Measurements from ENCODE around the gene SPATS2.

The SPATS2 gene

DNA sequence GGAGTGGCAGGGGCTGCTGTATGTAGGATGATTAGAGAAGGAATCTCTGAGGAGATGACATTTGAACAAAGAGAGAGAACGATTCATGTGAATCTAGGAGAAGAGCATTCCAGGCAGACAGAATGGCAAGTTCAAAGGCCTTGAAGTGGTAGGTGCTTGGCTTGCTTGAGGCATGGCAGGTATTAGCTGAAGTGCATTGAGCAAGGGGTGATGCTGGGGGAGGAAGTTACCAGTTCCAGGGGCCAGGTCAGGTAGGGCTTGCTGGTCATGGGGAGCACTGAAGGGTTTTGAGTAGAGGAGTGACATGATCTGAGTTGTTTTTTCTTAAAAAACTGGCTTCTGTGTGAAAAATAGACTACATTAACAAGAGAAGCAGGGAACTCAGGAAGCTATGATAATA is 71.8 kb downstream of the SPATS2 start (continued):
- TF ChIP-seq, protein P1, sequence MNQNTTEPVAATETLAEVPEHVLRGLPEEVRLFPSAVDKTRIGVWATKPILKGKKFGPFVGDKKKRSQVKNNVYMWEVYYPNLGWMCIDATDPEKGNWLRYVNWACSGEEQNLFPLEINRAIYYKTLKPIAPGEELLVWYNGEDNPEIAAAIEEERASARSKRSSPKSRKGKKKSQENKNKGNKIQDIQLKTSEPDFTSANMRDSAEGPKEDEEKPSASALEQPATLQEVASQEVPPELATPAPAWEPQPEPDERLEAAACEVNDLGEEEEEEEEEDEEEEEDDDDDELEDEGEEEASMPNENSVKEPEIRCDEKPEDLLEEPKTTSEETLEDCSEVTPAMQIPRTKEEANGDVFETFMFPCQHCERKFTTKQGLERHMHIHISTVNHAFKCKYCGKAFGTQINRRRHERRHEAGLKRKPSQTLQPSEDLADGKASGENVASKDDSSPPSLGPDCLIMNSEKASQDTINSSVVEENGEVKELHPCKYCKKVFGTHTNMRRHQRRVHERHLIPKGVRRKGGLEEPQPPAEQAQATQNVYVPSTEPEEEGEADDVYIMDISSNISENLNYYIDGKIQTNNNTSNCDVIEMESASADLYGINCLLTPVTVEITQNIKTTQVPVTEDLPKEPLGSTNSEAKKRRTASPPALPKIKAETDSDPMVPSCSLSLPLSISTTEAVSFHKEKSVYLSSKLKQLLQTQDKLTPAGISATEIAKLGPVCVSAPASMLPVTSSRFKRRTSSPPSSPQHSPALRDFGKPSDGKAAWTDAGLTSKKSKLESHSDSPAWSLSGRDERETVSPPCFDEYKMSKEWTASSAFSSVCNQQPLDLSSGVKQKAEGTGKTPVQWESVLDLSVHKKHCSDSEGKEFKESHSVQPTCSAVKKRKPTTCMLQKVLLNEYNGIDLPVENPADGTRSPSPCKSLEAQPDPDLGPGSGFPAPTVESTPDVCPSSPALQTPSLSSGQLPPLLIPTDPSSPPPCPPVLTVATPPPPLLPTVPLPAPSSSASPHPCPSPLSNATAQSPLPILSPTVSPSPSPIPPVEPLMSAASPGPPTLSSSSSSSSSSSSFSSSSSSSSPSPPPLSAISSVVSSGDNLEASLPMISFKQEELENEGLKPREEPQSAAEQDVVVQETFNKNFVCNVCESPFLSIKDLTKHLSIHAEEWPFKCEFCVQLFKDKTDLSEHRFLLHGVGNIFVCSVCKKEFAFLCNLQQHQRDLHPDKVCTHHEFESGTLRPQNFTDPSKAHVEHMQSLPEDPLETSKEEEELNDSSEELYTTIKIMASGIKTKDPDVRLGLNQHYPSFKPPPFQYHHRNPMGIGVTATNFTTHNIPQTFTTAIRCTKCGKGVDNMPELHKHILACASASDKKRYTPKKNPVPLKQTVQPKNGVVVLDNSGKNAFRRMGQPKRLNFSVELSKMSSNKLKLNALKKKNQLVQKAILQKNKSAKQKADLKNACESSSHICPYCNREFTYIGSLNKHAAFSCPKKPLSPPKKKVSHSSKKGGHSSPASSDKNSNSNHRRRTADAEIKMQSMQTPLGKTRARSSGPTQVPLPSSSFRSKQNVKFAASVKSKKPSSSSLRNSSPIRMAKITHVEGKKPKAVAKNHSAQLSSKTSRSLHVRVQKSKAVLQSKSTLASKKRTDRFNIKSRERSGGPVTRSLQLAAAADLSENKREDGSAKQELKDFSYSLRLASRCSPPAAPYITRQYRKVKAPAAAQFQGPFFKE (tag by site-specific recombination; IDR thresholded peaks at IDR 0.05; ENCODE audit: borderline replicate concordance) = no peak
- TF ChIP-seq ZBTB21 (tag by site-specific recombination; IDR thresholded peaks at IDR 0.05) = no peak
- TF ChIP-seq, protein P2, sequence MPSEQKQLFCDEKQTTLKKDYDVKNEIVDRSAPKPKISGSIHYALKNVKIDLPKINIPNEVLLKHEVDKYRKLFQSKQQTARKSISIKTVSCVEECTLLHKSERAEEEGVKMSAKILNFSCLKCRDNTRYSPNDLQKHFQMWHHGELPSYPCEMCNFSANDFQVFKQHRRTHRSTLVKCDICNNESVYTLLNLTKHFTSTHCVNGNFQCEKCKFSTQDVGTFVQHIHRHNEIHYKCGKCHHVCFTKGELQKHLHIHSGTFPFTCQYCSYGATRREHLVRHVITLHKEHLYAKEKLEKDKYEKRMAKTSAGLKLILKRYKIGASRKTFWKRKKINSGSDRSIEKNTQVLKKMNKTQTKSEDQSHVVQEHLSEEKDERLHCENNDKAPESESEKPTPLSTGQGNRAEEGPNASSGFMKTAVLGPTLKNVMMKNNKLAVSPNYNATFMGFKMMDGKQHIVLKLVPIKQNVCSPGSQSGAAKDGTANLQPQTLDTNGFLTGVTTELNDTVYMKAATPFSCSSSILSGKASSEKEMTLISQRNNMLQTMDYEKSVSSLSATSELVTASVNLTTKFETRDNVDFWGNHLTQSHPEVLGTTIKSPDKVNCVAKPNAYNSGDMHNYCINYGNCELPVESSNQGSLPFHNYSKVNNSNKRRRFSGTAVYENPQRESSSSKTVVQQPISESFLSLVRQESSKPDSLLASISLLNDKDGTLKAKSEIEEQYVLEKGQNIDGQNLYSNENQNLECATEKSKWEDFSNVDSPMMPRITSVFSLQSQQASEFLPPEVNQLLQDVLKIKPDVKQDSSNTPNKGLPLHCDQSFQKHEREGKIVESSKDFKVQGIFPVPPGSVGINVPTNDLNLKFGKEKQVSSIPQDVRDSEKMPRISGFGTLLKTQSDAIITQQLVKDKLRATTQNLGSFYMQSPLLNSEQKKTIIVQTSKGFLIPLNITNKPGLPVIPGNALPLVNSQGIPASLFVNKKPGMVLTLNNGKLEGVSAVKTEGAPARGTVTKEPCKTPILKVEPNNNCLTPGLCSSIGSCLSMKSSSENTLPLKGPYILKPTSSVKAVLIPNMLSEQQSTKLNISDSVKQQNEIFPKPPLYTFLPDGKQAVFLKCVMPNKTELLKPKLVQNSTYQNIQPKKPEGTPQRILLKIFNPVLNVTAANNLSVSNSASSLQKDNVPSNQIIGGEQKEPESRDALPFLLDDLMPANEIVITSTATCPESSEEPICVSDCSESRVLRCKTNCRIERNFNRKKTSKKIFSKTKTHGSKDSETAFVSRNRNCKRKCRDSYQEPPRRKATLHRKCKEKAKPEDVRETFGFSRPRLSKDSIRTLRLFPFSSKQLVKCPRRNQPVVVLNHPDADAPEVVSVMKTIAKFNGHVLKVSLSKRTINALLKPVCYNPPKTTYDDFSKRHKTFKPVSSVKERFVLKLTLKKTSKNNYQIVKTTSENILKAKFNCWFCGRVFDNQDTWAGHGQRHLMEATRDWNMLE (tag by site-specific recombination; conservative IDR thresholded peaks at IDR 0.05; ENCODE audit: low read depth) = no peak

DNA sequence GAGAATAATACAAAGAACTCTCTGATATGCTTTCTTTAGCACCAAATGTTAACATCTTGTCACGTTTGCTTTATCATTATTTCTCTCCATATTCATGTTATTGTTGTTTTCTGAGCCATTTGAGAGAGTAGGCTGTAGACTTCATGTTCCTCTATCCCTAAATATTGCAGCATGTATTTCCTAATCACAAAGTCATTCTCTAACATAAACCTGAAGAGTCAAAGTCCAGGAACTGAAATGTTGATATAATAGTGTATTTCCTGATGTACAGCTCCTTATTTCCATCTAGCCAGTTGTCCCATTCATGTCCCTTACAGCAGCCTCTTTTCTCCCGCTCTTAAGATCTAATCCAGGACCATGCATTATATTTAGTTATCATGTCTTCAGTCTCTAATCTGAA is 72.8 kb downstream of the SPATS2 start:
- H3K4me1 ChIP-seq (ENCODE audit: control insufficient read depth, insufficient read depth, low read length) = 0 out of 2 replicates have a peak, but pooled peaks cover 3% of the 10 kb centered on the region
- TF ChIP-seq ZNF157 (tag by site-specific recombination; IDR thresholded peaks at IDR 0.05) (no peak), ZNF670 (tag by site-specific recombination; IDR thresholded peaks at IDR 0.05; ENCODE audit: low read depth) (no peak), ZNF510 (tag by site-specific recombination; IDR thresholded peaks at IDR 0.05; ENCODE audit: insufficient replicate concordance) (no peak), ZNF174 (tag by site-specific recombination; IDR thresholded peaks at IDR 0.05) (no peak), ZNF335 (tag by site-specific recombination; conservative IDR thresholded peaks at IDR 0.05) (no peak), ZXDB (tag by site-specific recombination; IDR thresholded peaks at IDR 0.05) (no peak), GFI1B (tag by site-specific recombination; IDR thresholded peaks at IDR 0.05) (no peak), ZNF791 (tag by site-specific recombination; IDR thresholded peaks at IDR 0.05) (no peak), KLF10 (tag by site-specific recombination; IDR thresholded peaks at IDR 0.05) (no peak), HOXA7 (CRISPR knock-in tag; IDR thresholded peaks at IDR 0.05; ENCODE audit: borderline replicate concordance) (no peak), ZNF677 (tag by site-specific recombination; IDR thresholded peaks at IDR 0.05) (no peak), ZNF112 (tag by site-specific recombination; IDR thresholded peaks at IDR 0.05) (no peak), ZNF416 (tag by site-specific recombination; IDR thresholded peaks at IDR 0.05) (no peak), ZFP37 (tag by site-specific recombination; IDR thresholded peaks at IDR 0.05) (no peak), ZNF169 (tag by site-specific recombination; IDR thresholded peaks at IDR 0.05) (no peak)
- TF ChIP-seq, protein P3, sequence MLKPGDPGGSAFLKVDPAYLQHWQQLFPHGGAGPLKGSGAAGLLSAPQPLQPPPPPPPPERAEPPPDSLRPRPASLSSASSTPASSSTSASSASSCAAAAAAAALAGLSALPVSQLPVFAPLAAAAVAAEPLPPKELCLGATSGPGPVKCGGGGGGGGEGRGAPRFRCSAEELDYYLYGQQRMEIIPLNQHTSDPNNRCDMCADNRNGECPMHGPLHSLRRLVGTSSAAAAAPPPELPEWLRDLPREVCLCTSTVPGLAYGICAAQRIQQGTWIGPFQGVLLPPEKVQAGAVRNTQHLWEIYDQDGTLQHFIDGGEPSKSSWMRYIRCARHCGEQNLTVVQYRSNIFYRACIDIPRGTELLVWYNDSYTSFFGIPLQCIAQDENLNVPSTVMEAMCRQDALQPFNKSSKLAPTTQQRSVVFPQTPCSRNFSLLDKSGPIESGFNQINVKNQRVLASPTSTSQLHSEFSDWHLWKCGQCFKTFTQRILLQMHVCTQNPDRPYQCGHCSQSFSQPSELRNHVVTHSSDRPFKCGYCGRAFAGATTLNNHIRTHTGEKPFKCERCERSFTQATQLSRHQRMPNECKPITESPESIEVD (tag by site-specific recombination; IDR thresholded peaks at IDR 0.05) = no peak
- TF ChIP-seq, protein P4, sequence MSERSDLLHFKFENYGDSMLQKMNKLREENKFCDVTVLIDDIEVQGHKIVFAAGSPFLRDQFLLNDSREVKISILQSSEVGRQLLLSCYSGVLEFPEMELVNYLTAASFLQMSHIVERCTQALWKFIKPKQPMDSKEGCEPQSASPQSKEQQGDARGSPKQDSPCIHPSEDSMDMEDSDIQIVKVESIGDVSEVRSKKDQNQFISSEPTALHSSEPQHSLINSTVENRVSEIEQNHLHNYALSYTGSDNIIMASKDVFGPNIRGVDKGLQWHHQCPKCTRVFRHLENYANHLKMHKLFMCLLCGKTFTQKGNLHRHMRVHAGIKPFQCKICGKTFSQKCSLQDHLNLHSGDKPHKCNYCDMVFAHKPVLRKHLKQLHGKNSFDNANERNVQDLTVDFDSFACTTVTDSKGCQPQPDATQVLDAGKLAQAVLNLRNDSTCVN (tag by site-specific recombination; optimal IDR thresholded peaks at IDR 0.05) = no peak
- TF ChIP-seq, protein P5, sequence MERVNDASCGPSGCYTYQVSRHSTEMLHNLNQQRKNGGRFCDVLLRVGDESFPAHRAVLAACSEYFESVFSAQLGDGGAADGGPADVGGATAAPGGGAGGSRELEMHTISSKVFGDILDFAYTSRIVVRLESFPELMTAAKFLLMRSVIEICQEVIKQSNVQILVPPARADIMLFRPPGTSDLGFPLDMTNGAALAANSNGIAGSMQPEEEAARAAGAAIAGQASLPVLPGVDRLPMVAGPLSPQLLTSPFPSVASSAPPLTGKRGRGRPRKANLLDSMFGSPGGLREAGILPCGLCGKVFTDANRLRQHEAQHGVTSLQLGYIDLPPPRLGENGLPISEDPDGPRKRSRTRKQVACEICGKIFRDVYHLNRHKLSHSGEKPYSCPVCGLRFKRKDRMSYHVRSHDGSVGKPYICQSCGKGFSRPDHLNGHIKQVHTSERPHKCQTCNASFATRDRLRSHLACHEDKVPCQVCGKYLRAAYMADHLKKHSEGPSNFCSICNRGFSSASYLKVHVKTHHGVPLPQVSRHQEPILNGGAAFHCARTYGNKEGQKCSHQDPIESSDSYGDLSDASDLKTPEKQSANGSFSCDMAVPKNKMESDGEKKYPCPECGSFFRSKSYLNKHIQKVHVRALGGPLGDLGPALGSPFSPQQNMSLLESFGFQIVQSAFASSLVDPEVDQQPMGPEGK (tag by site-specific recombination; IDR thresholded peaks at IDR 0.05) = no peak
- ChIA-PET CTCF (no interaction called here), POLR2A (no interaction called here)
- H3K36me3 ChIP-seq (ENCODE audit: control insufficient read depth in 2 of 2, insufficient read depth in 1 of 2, low read length in 2 of 2) = peaks cover 0 to 5% of the 10 kb centered on the region in 2 experiments; a peak in 1 of 3 replicates
- no peak overlapping the region for H3K27ac ChIP-seq (ENCODE audit: extremely low read depth, low read depth, low read length)
- no peak overlapping the region for H3K4me3 ChIP-seq (ENCODE audit: low read depth, low read length)
- no peaks in the 10 kb centered on the region for H3K9me3 ChIP-seq (ENCODE audit: control insufficient read depth, insufficient read depth, low read depth, low read length)
